ENCODE data around the gene LDLRAP1.

LDLRAP1 gene

DNA sequence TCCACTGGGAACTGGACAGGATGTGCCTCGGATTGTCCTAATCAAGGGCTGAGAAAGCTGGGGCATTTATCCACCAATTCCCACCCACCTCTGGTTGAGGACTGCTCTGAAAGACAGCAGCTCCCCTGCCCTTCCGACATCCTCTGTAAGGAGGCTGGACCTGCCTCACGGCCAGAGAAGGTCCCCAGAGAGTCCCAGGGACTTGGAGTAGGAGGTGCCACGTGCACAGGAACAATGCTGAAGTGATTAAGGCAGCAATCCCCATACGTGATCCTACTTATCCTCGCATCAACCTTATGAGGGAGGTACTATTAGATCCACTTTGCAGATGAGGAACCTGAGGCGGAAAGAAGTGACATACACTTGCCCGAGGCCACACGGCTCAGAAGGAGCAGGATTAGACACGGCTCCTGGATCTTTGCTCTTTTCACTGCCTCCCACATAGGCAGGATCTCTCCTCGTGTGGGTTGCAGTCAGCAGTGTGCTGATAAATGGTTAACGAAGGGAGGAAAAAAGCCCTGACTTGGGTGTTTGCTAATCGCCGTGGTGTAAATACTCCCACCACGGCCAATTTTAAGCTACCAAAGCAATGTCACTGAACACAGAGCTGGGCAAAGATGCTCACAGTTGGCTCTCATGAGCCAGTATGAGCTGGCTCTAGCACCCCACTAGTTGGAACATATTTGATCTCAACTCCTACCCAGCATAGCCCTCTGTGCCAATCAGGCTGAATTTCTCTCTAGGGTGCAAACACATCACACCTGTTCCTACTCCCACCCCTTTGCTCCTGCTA, 18.6 kb upstream of the LDLRAP1 start:
- no peak for DNase-seq

DNA sequence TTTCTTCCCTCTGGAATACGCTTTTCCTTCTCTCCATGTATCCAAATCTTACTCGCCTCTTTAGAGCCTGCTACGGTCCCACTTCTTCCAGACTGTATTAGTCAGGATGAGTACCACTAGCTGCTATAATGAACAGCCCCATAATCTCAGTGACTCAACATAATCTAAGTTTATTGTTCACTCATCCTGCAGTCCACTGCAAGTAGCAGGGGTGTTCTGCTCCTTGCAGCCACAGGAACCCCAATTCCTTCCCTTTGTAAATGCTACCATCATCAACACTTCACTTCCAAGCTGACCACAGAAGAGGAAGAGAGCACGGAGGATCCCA, 18.1 kb upstream of the LDLRAP1 start:
- no peak for DNase-seq

DNA sequence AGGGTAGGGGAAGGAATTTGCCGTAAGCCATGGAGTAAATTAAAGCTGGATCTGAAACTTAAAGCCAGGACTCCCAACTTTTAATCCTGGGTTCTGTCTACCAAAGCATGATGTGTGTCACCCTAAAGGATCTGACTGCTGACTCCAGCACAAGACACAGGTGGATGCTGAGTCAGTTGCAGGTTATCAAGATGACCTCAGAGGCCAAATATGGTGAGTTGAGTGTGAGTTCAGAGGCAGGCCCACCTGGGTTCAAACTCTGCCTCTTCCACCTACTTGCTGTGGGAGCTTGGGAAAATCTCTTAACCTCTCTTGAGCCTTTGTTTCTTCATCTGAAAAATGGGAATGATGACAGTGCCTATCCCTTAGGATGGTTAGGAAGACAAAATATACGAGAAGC, 16.7 kb upstream of the LDLRAP1 start:
- no peak for DNase-seq

DNA sequence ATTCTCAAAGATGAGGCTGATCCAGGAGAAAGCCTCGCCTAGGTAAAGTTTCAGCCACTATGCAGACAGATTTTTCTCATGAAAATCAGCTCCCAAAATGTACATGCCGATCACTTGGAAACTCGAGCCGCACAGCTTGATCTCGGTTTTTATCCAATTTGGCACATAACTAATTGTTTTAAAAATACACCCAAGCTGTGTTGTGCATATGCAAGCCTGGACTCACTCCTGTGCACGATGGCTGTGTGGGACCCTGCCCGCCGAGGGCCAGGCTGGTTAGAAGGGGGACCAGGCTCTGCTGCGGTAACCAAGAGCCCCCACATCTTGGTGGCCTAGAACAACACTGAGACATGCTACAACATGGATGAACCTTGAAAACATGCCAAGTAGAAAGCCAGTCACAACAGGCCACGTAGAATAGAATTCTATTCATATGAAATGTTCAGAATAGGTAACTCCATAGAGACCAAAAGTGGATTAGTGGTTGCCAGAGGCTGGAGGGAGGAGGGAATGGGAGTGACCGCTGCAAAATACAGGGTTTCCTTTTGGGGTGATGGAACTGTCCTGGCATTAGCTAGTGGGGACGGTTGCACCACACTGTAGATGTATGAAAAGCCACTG, 16.1 kb upstream of the LDLRAP1 start:
- DNase-seq, result no peak

DNA sequence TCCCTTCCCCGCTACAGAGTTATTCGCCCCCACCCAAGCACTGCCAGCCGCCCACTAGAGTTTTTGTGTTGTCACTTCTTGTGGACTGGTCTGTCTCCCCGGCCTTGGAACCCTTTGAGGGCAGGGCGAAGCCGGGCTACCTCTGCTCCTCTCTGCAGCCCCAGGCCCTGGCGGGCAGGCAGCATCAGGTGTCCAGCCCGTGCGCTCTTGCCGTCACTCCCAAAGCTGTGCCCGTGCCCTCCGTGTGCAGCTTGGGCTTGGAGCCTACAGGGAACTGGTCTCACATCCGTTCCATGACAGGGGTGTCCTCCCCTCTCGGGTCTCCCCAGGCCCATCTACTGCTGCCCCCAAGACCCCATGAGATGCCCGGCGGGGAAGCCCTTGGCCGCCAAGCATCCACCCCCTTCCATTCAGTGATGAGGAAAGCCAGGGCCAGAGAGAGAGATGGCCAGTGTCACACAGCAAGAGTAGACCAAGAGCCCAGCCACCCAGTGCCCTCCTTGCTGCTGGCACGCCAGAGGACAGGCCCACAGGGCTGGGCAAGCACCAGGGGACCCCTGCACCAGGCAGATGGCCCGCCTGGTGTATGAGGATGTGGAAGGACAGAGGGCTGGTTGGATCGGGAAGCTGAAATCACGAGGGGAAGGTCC, 15.3 kb upstream of the LDLRAP1 start:
- no peak for DNase-seq

DNA sequence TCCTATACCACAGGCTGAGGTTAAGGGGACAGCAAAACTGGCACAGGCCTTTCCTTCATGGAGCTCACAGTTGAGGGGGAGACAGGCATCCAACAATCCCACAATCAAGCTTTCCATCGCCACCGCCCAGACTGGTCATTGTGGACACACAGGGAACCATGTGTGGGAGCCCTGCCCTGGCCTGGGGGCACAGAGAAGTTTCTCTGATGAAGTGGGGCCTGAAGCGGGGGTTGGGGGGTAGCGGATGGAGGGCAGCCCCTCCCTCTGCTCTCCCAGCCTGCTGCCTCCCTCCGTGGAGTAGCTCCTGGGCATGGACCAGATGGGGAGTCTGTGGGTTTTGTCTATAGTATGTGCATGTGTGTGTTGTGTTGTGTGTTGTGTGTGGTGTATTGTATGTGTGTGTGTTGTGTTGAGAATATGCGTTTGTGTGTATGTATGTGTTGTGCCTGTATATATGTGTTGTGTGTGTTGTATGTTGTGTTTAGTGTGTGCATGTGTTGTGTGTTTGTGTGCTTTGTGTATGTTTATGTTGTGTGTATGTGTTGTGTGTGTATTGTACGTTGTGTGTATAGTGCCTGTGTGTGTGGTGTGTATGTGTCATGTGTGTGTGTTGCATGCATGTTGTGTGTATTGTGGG, 14.4 kb upstream of the LDLRAP1 start:
- DNase-seq, result no peak

DNA sequence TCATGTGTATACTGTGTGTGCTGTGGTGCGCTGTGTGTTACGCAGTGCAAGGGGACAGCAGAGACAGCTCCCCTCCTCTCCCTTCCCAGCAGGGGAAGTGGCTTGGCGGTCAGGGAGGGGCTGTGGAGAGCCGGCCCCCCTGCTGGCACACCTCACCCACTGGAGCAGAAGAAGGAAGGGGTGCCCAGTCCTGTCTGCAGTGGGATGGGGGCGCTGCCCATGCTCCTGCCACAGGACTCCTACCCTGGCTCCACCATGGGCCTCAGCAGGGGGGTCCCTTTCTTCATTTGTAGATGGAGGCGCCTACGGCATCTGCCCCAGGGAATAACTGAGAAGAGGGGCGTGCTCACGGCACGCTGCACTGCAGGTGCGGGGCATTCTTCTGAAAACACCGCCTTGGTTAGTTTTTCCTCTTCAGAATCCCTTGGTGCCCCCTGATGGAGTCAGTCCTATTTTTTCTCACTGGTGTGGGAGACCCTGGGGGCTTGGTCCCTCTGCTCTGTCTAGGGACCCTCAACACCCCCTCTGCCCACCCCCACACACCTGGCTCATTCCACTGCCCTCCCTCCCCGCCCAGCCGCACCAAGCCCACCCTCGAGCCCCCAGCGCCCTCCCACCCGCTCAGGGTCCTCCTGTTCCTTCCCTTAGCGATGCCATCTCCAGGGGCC, 13.8 kb upstream of the LDLRAP1 start:
- no peak for DNase-seq

DNA sequence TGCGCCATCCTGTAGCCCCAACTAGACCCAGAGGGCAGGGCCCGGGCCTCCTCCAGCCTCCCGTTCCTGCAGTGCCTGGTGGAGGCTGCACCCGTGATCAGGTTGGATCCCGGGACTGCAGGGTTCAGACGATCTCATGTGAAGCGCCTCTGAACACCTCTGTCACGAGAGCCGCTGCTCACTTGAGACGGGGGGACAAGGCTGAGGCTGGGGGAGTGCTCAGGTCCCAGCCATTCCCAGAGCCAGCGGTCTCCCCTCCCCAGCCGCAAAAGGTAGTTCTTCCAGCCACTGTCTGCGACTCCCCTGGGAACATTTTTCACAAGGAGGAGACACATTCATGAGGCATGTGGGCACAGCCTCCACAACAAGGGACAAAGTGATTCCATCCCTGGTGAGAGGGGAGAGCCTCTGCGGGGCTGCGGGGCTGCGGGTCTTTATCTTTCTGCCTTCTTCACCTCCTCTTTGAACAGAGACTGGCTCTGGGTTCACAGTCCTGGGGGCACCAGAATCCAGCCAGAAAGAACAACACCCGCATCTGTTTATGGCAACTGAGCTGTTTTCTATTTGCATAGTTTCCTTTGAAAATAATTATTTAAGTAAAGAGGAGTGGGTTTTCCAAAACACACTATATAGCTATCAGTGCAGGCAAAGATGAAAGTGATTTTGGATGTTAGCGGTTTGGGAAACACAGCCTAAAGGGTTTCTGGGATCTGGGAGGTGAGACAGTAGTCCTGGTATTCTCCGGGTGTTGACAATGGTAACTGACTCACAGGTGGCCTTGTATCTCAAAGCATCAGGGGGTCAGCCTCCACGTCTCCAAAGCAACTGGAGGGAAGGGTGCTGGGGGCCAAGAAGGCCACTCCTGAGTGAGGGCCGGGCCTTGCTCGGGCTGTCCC, 13.0 kb upstream of the LDLRAP1 start:
- DNase-seq, result no peak

DNA sequence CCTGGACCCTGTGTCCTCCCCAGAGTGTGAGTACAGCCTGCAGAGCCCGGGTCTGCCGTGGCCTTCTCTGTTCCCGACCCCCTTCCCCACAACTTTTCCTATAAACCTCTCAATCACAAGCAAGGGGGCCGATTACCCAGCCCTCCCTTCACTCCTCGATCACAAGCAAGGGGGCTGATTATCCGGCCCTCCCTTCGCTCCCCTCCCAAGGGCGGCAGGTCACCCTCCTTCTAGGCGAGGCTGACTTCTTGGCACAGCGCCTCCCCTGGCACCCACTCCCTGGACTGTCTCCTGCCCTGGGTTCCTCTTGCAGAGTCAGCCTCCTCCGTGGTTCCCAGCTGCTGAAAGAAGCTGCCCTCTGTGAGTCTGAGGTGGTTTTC, 12.3 kb upstream of the LDLRAP1 start:
- DNase-seq, result no peak

DNA sequence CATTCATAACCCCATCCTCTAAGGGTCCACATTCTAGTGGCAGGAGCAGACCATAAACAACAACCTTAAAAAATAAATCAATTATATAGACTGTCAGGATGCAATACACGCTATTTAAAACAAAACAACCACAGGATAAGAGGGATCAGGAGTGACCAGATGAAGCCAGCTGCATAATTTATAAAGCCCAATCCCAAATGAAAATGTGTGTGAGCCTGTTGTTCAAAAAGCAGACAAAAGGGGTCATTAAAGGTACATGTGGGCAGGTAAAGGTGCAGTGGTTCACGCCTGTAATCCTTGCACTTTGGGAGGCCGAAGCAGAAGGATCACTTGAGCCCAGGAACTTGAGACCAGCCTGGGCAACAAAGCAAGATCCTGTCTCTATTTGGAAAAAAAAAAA, 10.4 kb upstream of the LDLRAP1 start:
- DNase-seq, result no peak

DNA sequence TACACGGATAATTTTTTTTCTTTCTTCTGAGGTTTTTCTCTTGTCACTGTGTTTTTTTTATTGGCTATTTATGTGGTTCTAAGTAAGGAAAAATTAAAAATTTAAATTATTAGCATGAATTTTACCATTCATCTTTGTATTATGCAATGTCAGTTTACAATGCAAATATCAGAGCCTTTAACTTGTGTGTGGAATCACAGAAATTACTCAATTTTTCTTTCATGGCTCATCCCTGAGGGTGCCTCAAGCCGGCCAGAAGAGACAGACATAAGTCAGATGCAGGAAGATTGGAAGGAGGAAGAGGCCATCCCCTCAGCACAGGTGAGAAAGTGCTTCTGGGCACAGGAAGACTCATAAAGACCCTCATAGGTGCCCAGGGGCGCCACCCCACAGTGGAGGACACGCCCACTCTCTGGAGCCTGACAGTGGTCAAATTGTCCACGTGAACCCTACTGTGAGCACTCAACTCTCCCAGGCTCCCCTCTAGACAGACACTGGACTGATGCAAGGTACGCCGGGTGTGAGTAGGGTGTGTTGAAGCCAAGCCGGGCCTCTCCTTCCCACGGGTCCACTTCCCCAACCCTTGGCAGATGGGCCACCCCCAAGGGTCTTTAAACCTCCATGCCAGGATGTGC, 9.5 kb upstream of the LDLRAP1 start:
- no peak for DNase-seq

DNA sequence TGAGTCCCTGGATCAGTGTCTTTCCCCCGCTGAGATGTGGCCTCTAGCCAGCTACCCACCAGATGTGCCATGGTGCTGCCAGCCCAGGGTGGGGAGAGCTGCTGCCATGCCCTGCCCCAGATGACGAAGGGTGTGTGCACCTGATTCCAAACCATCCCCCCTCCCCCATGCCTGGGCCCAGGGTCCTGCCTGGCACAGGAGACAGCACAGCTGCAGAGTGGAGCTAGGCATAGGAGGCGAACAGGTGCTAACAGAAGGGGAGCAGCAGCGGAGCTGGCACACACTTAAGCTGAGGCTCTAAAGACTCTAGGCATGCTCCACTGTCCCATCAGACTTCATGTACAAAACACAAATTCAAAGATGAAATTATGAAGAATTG, 9.0 kb upstream of the LDLRAP1 start:
- no peak for DNase-seq

DNA sequence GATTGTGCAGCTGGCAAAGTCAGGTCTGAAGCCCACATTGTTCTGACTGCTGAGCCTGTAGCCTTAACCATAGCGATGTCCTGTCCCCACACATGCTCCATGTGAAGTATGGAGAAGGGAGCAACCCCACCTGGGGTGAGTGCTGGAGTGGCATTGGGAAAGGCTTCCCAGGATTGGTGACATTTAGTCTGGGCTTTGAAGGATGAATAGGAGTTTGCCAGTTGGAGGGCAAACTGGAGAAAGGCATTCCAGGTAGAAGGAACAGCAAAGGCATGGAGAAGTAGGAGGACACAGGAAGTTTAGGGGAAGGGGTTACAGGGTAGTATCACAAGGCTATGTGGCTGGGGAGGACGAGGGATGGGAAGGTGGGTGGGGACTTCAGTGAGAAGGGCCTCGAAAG, 7.3 kb upstream of the LDLRAP1 start:
- DNase-seq, result no peak

DNA sequence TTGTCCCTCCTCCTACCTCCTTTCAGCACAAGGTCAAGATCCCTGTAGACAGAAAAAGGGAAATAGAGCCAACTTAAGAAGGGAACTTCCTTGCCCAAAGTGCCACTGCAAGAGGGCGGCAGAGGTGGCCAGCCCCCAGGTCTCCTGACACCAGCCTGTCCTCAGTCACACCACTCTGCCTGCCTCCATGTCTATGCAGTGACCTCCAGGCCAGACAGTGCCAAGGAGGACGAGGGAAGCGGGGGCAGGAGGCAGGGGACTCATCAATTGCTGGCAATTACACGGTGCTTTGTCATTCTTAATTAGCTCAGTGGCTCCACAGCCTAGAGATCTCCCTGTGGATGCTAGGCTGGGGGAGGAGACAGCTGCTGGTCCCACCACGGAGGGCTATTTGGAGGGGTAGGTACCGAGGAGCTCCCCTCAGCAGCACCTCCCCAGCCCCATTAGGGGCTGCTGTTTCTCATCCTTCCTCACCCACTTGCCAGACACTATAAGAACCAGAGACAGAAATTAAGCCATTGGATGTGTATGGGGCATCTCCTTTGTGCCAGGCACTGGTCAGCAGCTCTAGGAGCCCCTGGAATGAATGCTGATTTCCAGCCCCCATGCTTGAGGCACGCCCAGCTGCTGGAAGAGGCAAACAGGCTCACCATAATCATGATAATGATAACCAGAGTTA, 6.1 kb upstream of the LDLRAP1 start:
- no peak for DNase-seq

DNA sequence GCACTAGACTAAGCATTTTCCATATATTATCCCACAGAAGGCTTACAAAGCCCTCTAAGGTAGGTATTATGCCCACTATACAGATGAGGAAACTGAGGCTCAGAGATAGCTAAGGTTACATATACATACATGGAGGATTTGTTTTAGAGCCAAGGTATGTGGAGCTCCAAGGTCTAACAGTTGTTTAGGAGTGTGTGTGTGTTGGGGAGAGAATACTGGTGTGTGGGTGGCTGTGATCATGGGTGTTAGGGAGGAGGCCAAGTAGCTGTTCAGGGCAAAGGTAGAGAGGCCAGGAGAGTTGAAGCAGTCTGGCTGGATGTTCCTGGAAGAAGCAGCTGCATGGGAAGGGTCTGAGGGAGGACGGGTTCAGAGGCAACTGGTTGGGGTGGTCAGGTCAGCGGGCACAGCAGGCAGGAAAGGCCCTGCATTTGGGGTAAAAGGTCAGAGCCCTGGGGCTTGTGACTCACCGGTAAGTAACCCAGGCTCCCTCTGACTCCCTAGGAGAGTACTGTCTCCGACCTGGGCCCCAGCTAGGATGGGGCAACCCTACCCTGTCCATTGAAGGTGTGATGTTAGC, 5.1 kb upstream of the LDLRAP1 start:
- no peak for DNase-seq

DNA sequence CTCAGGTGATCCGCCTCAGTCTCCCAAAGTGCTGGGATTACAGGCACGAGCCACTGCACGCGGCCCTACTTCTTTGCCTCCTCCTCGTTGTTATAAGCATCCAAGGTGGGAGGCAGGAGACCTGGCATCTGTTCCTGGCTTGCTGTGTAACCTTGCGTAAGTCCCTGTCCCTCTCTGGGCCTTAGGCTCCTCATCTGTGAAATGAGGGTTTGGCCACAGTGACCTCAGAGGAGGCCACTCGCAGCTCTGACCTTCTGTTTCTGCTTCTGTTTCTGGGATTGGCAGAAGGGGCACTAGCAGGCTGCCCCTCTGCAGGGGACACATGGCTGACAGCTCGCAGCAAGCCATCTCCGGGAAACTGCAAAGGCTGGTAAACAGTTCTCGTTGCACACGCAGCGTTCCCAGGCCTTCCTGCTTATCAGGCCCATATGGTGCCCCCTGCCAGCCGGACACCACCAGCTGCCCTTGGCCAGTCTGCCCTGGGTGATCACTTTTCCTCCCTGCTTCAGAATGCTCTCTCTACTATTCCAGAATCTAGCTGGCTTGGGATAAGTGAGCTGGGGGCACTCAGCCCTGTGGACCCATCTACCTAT, 2.6 kb upstream of the LDLRAP1 start:
- DNase-seq, result no peak

DNA sequence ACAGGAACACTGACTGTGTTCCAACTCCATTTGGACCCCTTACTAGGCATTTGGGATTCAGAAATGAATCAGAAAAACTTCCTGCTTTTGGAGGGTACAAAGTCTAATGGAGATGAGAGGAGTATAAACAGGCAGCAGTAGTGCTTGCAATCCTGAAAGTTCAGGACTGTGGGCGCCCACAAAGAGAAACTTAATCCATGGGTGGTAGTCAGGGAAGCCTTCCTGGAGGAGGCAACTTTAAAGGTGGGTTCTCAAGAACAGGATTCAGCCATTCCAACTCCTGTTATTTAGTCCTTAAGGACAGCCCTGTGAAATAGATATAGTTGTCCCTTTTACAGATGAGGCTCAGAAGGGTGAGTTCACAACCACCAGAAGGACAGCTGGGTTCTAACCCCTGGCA, 2.0 kb upstream of the LDLRAP1 start:
- DNase-seq, result no peak

DNA sequence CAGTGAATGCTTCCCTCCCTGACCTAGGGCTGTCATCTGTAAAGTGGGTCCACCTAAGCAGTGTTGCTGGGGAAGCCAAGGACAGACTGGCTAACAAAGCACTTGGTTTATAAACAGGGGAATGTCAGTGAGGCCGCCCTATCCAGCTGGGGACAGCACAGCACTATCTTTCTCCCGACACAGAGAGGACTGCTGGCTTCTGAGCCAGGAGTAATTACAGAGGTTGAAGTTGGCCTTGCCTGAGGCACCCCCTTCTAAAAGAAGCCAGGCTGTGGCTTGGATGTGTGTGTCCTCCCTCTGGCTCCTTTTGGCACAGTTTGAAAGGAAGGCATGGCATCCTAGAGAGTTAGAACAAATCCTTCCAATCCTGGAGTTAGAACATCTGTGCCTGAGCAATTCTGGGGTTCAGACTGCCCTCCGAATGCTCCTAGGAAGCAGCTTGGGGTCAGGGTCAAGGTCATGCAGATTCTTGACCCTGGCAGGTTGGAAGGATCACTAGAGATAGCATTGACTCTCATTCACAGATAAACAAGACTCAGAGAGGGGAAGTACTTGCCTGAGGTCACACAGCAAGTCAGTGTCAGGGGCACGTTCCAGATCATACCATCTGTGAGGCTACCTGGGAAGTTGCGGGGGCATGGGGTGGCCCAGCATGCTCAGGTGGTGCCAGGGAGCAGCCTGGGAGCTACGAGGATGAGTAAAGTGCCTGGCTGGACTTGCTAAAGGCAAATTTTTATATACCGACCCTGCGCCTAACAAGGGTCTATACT, 1.3 kb upstream of the LDLRAP1 start:
- DNase-seq, result no peak

DNA sequence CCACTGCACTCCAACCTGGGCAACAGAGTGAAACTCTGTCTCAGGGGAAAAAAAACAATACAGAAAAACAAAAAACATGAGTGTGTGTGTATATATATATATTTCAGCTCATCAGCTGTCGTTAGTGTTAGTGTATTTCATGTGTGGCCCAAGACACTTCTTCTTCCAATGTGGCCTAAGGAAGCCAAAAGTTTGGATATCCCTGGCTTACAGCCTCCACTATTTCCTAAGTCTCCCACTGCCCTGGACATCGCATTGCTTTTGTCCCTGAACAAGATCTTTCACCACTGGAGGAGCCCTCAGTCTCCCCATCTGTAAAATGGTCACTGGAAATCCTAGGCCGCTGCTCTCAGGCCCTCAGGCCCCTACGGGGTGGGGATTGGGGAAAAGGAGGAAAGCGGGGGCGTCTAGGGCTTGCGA, 391 bp upstream of the LDLRAP1 start:
- DNase-seq, result no peak
